GM12878 (cell line): ENCODE measurements around the gene AGK. TPM values are rescaled to one million over a fixed set of nuclear protein-coding genes. Genes with fewer than 3 reads are reported as not detected.

Experiments
- ATAC-seq: fragments of 200-7000 bp; cut with Tn5 transposase; 3 replicates; pipeline ENCODE4 v1.9.1; 2020; ENCODE audit warnings: mild to moderate bottlenecking, moderate library complexity
- BruUV-seq: library from RNA; stranded (reverse); fragments of 400-500 nt; replicated peaks from 2 replicates; lab custom pipeline; 2021; lab: Mats Ljungman, UMichigan
- CTCF ChIA-PET: fragments of 300-600 bp; sonication (Branson Sonifier 250); formaldehyde crosslinking; extraction: SDS; loops from one replicate; lab custom pipeline; 2021; ENCODE audit warnings: inconsistent platforms; lab: Yijun Ruan, JAX
- POLR2A ChIA-PET: fragments of 350-600 bp; formaldehyde crosslinking; extraction: SDS; loops from one replicate; lab custom pipeline; 2021; ENCODE audit warnings: inconsistent platforms; lab: Charles Lee
- RAD21 ChIA-PET: fragments of 300-600 bp; sonication (Branson Sonifier 250); formaldehyde crosslinking; loops from one replicate; lab custom pipeline; 2023; ENCODE audit warnings: antibody characterized with exemption; ENCODE audit not compliant: unreplicated experiment; lab: Charles Lee
- SMC1A ChIA-PET: fragments of 300-600 bp; sonication (Branson Sonifier 250); formaldehyde crosslinking; loops from one replicate; lab custom pipeline; 2023; ENCODE audit not compliant: unreplicated experiment, uncharacterized antibody; lab: Charles Lee
- DNase-seq: peaks from one replicate; pipeline ENCODE4 v3.0.0-alpha.2; 2011; ENCODE audit warnings: low read depth, low spot score
- FAIRE-seq: peaks from 3 replicates; lab custom pipeline; 2011; peaks lifted over from hg19 to GRCh38; lab: Jason Lieb, UNC
- H2AFZ ChIP-seq: 2 replicates; pipeline ENCODE4 v1.6.0; 2011; ENCODE audit warnings: low read depth, low read length, control low read depth; ENCODE audit not compliant: control insufficient read depth
- H3K27ac ChIP-seq: 2 replicates; pipeline ENCODE4 v1.5.1; 2011; ENCODE audit warnings: control low read depth; ENCODE audit not compliant: control insufficient read depth, insufficient read depth
- H3K27me3 ChIP-seq, 2 experiments: replicated peaks in 1 of 2; 2 replicates each; pipeline versions ENCODE4 v1.6.0 to v1.6.1; 2011; ENCODE audit warnings: low read length in 1 of 2; ENCODE audit not compliant: control insufficient read depth in 2 of 2, insufficient read depth in 2 of 2
- H3K36me3 ChIP-seq, 2 experiments: 2 replicates each; pipeline ENCODE4 v1.5.1; 2011; ENCODE audit warnings: low read length in 1 of 2; ENCODE audit not compliant: control insufficient read depth in 2 of 2, insufficient read depth in 2 of 2
- H3K4me1 ChIP-seq: 2 replicates; pipeline ENCODE4 v1.6.1; 2011; ENCODE audit warnings: mild to moderate bottlenecking, low read length, moderate library complexity, mixed read lengths; ENCODE audit not compliant: control insufficient read depth, insufficient read depth
- H3K4me2 ChIP-seq: 2 replicates; pipeline ENCODE4 v1.6.0; 2011; ENCODE audit warnings: control low read depth; ENCODE audit not compliant: control insufficient read depth, insufficient read depth
- H3K4me3 ChIP-seq: fragments of 200-600 bp; sonication (generic); 2 replicates; pipeline ENCODE4 v1.5.1; 2016
- H3K79me2 ChIP-seq: 2 replicates; pipeline ENCODE4 v1.6.0; 2011; ENCODE audit warnings: low read length; ENCODE audit not compliant: control insufficient read depth, insufficient read depth
- H3K9ac ChIP-seq: 2 replicates; pipeline ENCODE4 v1.8.0; 2011; ENCODE audit warnings: low read length, control low read depth, mixed read lengths; ENCODE audit not compliant: control insufficient read depth, insufficient read depth
- H3K9me3 ChIP-seq: replicated peaks from 3 replicates; pipeline ENCODE4 v1.5.1; 2011; ENCODE audit warnings: mild to moderate bottlenecking, low read length; ENCODE audit not compliant: control insufficient read depth, insufficient read depth
- H4K20me1 ChIP-seq: 2 replicates; pipeline ENCODE4 v1.6.0; 2011; ENCODE audit not compliant: control insufficient read depth, insufficient read depth
- ATF3 ChIP-seq: IDR thresholded peaks from 2 replicates; pipeline ENCODE4 v1.6.1; 2011; ENCODE audit warnings: low read depth, mild to moderate bottlenecking, low read length, moderate library complexity, borderline replicate concordance; ENCODE audit errors: extremely low read depth
- BACH1 ChIP-seq: fragments of 450-650 bp; IDR thresholded peaks from 2 replicates; pipeline ENCODE4 v1.6.1; 2017; ENCODE audit warnings: mild to moderate bottlenecking, borderline replicate concordance
- BHLHE40 ChIP-seq, 2 experiments: fragments of 450-650 bp in 1 of 2; IDR thresholded peaks; 2 replicates each; pipeline ENCODE4 v1.6.1; 2011 to 2017; ENCODE audit warnings: low read depth in 2 of 2, borderline replicate concordance in 1 of 2, improper control_type of control experiment in 1 of 2, low read length in 1 of 2, mild to moderate bottlenecking in 1 of 2
- BMI1 ChIP-seq: fragments of 450-650 bp; IDR thresholded peaks from 2 replicates; pipeline ENCODE4 v1.6.1; 2016; ENCODE audit warnings: mild to moderate bottlenecking, moderate library complexity, borderline replicate concordance
- EED ChIP-seq: sonication (generic); IDR thresholded peaks from 2 replicates; pipeline ENCODE4 v1.6.1; 2016; ENCODE audit warnings: antibody characterized with exemption, low read depth
- EP300 ChIP-seq, 2 experiments: fragments of 150-350 bp in 1 of 2; IDR thresholded peaks; 2 replicates each; pipeline ENCODE4 v1.6.1; 2011 to 2012; ENCODE audit warnings: low read depth in 2 of 2, low read length in 2 of 2, borderline replicate concordance in 1 of 2, improper control_type of control experiment in 1 of 2, inconsistent platforms in 1 of 2; ENCODE audit not compliant: control insufficient read depth in 1 of 2
- HCFC1 ChIP-seq: fragments of 150-350 bp; IDR thresholded peaks from 2 replicates; pipeline ENCODE4 v1.6.1; 2014; ENCODE audit warnings: low read length
- JUNB ChIP-seq: IDR thresholded peaks from 2 replicates; pipeline ENCODE4 v1.6.1; 2016; ENCODE audit warnings: antibody characterized with exemption, mild to moderate bottlenecking
- MYB ChIP-seq: fragments of 150-350 bp; IDR thresholded peaks from 2 replicates; pipeline ENCODE4 v1.6.1; 2014; ENCODE audit warnings: mild to moderate bottlenecking, low read depth, low read length, borderline replicate concordance
- RUNX3 ChIP-seq: IDR thresholded peaks from 2 replicates; pipeline ENCODE4 v1.6.1; 2012; ENCODE audit warnings: low read length, inconsistent platforms
- SIN3A ChIP-seq: IDR thresholded peaks from 2 replicates; pipeline ENCODE4 v1.6.1; 2012; ENCODE audit warnings: low read depth, low read length, improper control_type of control experiment
- SIX5 ChIP-seq: IDR thresholded peaks from 2 replicates; pipeline ENCODE4 v1.6.1; 2011; ENCODE audit warnings: mild to moderate bottlenecking, low read depth, low read length, moderate library complexity; ENCODE audit not compliant: severe bottlenecking
- SMAD5 ChIP-seq: IDR thresholded peaks from 2 replicates; pipeline ENCODE4 v1.6.1; 2016; ENCODE audit warnings: antibody characterized with exemption, low read depth
- SUZ12 ChIP-seq: fragments of 200-600 bp; sonication (generic); IDR thresholded peaks from one replicate; pipeline ENCODE4 v1.6.1; 2018; ENCODE audit warnings: antibody characterized with exemption, mild to moderate bottlenecking; ENCODE audit not compliant: unreplicated experiment
- WGBS: methylation state at CpG from one replicate; pipeline ENCODE4 v1.1.6; 2016; ENCODE audit warnings: low lambda C conversion rate; ENCODE audit not compliant: insufficient replicate concordance, insufficient coverage; ENCODE audit errors: missing lambda C conversion rate; 5-methylcytosine and 5-hydroxymethylcytosine counted together
- in situ Hi-C: fragments of 300-500 bp; cut with MboI; formaldehyde crosslinking; loops from 9 replicates; pipeline ENCODE4 v1.14.3; 2018; ENCODE audit warnings: mixed read lengths
- intact Hi-C: fragments of 100-400 bp; cut with micrococcal nuclease; formaldehyde crosslinking; loops from one replicate; pipeline ENCODE4 v1.14.2; 2022; ENCODE audit not compliant: unreplicated experiment
- polyA plus RNA-seq, 11 experiments: library from polyadenylated mRNA; depleted of rRNA in 4 of 11; unstranded in 6 of 11; stranded (reverse) in 5 of 11; fragments of >200 nt; fragmentation: Nextera tagmentation in 4 of 11; fragmentation: Illumina TruSeq in 1 of 11; extraction: Ambion mirVana in 4 of 11; extraction: Trizol in 1 of 11; gene quantifications; 1 replicate in 1 of 11; 2 replicates in 10 of 11; pipeline versions ENCODE4 v1.2.1 to v1.2.3, GENCODE V29; 2011 to 2016; ENCODE audit warnings: inconsistent platforms in 2 of 11, missing spikeins in 2 of 11, low read depth in 1 of 11
- total RNA-seq, 4 experiments: library from RNA; depleted of rRNA in 3 of 4; stranded (reverse); fragments of >200 nt in 3 of 4; fragmentation: Illumina TruSeq in 1 of 4; extraction: Trizol in 1 of 4; gene quantifications; 2 replicates each; pipeline versions ENCODE4 v1.2.1 to v1.2.3, GENCODE V29; 2013 to 2021
- TF ChIP-seq, protein P1 (sequence below): fragments of 150-350 bp; IDR thresholded peaks from 2 replicates; pipeline ENCODE4 v1.6.1; 2014; ENCODE audit warnings: mild to moderate bottlenecking, low read depth, low read length
- TF ChIP-seq, protein P2 (sequence below): fragments of 450-650 bp; IDR thresholded peaks from 2 replicates; pipeline ENCODE4 v1.6.1; 2017; ENCODE audit warnings: antibody characterized with exemption, mild to moderate bottlenecking, moderate library complexity

AGK gene
- total and polyA plus RNA-seq, 10 of the 15 experiments (the other 5 are each of a cell fraction or from before 2014, with no cell fraction given), result 32.5 to 85.6 (median 47.8) TPM

GRCh38 chr7:141585592-141586510 is 34.6 kb downstream of the AGK start:
- H3K9ac ChIP-seq, result no peak overlapping the region
- ChIA-PET CTCF (interaction anchor here (0.6 to 2.3 kb wide), 3 partner anchors 17 to 64 kb away, joined by 3 to 6 read pairs (median 6); no protein-coding TSS in a partner anchor), SMC1A (interaction anchor here (0.6 to 1.5 kb wide), 3 partner anchors 8 to 11 kb away, joined by 3 to 6 read pairs (median 5); no protein-coding TSS in a partner anchor), POLR2A (no interaction called here), RAD21 (interaction anchor here (1.4 kb wide), 1 partner anchor 14 kb away, joined by 3 read pairs; no protein-coding TSS in a partner anchor)
- FAIRE-seq, result peak; percentile 78
- BruUV-seq, result no TSS peak
- peak overlapping the region; percentile 64 for H3K27ac ChIP-seq
- no peaks in the 10 kb centered on the region for H4K20me1 ChIP-seq
- no peaks in the 10 kb centered on the region; the same call in 1 of the 2 replicates for H3K79me2 ChIP-seq
- intact Hi-C loops, result loop anchor here (5.0 kb wide), 1 partner anchor 34 kb away; the partner anchor contains the start of gene AGK
- DNase-seq, result peak; percentile 46
- 25% methylated on average over 6 of the region's 6 CpGs for WGBS
- peaks cover 10% of the 10 kb centered on the region; the same call in 2 of the 3 replicates for H3K9me3 ChIP-seq
- in situ Hi-C loops, result no loop called here
- no peak overlapping the region for H3K4me3 ChIP-seq
- H3K4me2 ChIP-seq, result no peak overlapping the region
- H3K36me3 ChIP-seq, result peaks cover 0 to 3% of the 10 kb centered on the region in 2 experiments; a peak in 2 of 4 replicates
- no peaks in the 10 kb centered on the region for H3K4me1 ChIP-seq
- ATAC-seq, result peak; percentile 96
- H2AFZ ChIP-seq, result no peak overlapping the region
- no peaks in the 10 kb centered on the region for H3K27me3 ChIP-seq
- TF ChIP-seq JUNB (no peak; the same call in 1 of the 2 replicates), SMAD5 (no peak), ATF3 (no peak), BACH1 (no peak), BMI1 (no peak), SIN3A (no peak), MYB (no peak), RUNX3 (peak; percentile 95), BHLHE40 (IDR thresholded peaks at IDR 0.05; ENCODE audit: borderline replicate concordance in 1 of 2, low read depth in 2 of 2, low read length in 1 of 2) (no peak), SIX5 (no peak), HCFC1 (no peak), SUZ12 (no peak), EP300 (IDR thresholded peaks at IDR 0.05; ENCODE audit: borderline replicate concordance in 1 of 2, control insufficient read depth in 1 of 2, low read depth in 2 of 2, low read length in 2 of 2) (peak; percentile 43 to 46; a peak in 2 of 4 replicates), EED (peak; percentile 66; the same call in 1 of the 2 replicates)
- TF ChIP-seq, protein P1, sequence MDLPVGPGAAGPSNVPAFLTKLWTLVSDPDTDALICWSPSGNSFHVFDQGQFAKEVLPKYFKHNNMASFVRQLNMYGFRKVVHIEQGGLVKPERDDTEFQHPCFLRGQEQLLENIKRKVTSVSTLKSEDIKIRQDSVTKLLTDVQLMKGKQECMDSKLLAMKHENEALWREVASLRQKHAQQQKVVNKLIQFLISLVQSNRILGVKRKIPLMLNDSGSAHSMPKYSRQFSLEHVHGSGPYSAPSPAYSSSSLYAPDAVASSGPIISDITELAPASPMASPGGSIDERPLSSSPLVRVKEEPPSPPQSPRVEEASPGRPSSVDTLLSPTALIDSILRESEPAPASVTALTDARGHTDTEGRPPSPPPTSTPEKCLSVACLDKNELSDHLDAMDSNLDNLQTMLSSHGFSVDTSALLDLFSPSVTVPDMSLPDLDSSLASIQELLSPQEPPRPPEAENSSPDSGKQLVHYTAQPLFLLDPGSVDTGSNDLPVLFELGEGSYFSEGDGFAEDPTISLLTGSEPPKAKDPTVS, result no peak
- TF ChIP-seq, protein P2, sequence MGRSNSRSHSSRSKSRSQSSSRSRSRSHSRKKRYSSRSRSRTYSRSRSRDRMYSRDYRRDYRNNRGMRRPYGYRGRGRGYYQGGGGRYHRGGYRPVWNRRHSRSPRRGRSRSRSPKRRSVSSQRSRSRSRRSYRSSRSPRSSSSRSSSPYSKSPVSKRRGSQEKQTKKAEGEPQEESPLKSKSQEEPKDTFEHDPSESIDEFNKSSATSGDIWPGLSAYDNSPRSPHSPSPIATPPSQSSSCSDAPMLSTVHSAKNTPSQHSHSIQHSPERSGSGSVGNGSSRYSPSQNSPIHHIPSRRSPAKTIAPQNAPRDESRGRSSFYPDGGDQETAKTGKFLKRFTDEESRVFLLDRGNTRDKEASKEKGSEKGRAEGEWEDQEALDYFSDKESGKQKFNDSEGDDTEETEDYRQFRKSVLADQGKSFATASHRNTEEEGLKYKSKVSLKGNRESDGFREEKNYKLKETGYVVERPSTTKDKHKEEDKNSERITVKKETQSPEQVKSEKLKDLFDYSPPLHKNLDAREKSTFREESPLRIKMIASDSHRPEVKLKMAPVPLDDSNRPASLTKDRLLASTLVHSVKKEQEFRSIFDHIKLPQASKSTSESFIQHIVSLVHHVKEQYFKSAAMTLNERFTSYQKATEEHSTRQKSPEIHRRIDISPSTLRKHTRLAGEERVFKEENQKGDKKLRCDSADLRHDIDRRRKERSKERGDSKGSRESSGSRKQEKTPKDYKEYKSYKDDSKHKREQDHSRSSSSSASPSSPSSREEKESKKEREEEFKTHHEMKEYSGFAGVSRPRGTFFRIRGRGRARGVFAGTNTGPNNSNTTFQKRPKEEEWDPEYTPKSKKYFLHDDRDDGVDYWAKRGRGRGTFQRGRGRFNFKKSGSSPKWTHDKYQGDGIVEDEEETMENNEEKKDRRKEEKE, result no peak
